GM13977 (cell line): Measurements from ENCODE around the gene SERPINA4.

Source experiments
- DNase-seq: peaks from one replicate; pipeline ENCODE4 v3.0.0; 2012; ENCODE audit warnings: low spot score
- in situ Hi-C: fragments of 300-500 bp; cut with MboI; formaldehyde crosslinking; loops from one replicate; pipeline ENCODE4 v1.12.0; 2022; ENCODE audit warnings: low sequenced_read_pairs, low pct_unique_long_range_greater_than_20kb, mixed read lengths, inconsistent platforms; ENCODE audit not compliant: unreplicated experiment
- TF ChIP-seq, protein P1 (sequence below): IDR thresholded peaks from 2 replicates; pipeline ENCODE4 v1.5.1; 2012; ENCODE audit warnings: mild to moderate bottlenecking, control low read depth; ENCODE audit not compliant: insufficient read depth; ENCODE audit errors: extremely low read depth, missing control alignments

SERPINA4 gene

DNA sequence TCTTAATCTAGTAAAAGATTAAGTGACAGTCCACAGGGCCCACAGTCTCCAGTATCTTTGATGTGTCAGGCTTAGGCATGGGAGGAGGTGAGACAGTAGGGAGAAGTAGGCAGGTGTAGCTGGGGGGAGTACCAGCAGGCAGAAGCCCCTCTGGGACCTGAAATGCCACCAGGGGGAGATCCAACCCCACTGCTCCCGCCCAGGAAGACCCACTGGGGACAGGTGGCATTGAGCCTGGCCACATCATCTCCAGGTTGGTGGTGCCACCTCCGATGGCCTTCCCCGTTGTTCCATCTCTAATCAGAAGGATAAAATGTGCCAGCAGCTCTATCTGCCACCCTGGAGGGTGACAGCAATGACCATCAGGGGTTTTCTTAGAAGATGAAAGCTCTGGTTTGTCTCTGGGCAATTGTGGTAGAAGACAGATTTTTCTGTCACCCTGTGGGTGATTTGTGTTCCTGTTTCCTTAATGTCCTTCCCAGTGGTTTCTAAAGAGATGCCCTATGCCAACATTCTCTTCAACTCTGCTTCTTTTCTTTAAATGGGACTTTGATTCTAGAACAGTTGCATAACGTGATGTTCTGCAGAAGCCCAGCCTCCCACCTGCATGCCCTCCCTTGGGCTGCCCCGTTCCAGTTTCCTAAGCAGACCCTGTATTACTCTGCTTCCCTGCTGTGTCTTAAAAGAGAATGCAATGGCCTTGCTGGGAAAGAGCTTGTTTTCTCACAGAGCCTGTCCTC, 39.7 kb upstream of the SERPINA4 start:
- no peak for DNase-seq
- TF ChIP-seq, protein P1, sequence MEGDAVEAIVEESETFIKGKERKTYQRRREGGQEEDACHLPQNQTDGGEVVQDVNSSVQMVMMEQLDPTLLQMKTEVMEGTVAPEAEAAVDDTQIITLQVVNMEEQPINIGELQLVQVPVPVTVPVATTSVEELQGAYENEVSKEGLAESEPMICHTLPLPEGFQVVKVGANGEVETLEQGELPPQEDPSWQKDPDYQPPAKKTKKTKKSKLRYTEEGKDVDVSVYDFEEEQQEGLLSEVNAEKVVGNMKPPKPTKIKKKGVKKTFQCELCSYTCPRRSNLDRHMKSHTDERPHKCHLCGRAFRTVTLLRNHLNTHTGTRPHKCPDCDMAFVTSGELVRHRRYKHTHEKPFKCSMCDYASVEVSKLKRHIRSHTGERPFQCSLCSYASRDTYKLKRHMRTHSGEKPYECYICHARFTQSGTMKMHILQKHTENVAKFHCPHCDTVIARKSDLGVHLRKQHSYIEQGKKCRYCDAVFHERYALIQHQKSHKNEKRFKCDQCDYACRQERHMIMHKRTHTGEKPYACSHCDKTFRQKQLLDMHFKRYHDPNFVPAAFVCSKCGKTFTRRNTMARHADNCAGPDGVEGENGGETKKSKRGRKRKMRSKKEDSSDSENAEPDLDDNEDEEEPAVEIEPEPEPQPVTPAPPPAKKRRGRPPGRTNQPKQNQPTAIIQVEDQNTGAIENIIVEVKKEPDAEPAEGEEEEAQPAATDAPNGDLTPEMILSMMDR, result no peak
- in situ Hi-C loops, result no loop called here

DNA sequence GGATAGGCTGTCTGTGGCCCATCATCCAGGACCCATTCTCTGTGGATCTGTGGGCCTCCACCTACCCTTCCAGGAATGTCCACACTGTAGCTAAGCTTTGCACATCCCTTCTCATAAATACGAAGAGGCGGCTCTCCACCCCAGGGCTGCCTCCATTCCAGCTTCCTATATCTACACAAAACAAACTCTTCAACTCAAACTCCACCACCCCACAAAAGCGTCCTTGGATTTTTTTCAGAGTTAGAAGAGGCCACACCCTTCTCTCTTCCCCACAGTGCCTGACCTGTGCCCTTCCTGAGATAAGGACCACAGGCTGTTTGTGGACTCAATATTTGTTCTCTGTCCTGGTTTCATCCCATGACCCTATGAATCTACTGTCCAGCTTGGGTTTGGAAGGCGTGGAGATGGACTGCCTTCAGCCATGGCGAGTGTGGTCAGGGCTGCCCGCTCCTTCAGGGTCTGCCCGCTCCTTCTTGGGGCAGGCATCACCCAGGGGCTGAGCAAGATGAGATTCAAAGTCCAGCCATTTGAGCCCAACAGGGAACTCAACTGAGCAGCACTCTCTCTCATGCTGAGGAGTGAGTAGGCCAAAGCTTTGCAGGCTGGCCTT, 39.0 kb upstream of the SERPINA4 start:
- TF ChIP-seq, protein P1, result no peak
- no peak for DNase-seq
- in situ Hi-C loops, result no loop called here

DNA sequence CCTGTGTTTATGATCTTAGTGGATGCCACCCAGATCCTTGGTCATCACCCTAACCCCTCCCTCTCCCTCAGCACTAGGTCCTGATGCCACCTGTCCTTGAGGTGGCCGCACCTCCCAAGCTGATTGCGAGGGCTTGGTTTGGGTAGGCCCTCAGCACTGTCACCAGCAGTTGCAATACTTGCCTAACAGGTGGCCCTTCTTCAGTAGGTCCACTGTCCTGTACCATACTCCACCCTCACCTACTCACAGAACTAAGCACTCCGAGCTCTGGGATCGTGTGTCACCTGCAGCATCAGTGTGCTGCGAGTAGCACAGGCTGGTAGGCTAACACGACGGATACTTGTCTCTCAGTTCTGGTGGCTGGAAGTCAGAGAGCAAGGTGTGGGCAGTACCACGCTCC, 38.0 kb upstream of the SERPINA4 start:
- DNase-seq, result no peak
- in situ Hi-C loops, result no loop called here
- TF ChIP-seq, protein P1, result no peak

DNA sequence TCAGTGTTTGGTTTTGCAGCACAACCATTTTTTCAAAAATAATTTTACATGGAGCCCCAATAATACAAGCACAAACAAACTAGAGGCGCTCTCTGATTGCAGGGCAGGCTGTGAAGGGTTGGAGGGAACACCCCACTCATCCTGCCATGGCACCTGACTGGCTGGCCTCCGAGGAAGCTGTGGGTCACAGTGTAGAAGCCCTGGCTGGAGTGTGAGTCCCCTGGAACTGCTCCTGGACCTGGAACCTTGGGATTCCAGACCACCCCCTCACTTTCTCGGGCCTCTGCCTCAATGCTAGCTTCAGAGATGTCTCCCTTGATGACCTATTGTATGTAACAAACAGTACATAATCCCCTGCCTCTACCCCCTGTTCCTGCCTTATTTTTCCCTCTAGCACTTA, 37.1 kb upstream of the SERPINA4 start:
- TF ChIP-seq, protein P1, result no peak
- in situ Hi-C loops, result no loop called here

DNA sequence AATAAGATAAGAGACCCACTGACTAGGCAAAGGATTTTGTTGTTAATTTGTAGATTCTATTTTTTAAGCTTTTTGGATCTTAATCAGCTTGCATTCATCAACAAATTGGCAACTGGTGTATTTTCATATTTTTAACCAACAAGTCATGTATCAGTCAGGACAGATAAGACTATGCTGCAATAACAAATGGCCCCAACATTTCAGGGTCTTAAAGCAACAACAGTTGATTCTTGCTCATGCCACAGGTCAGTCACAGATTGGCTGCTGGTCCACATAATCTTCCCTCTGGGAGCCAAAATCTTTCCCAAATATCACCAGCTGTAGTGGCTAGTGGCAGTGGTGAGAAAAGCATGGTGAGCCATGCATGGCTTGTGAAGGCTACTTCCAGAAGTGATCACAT, 30.1 kb upstream of the SERPINA4 start:
- DNase-seq, result no peak
- in situ Hi-C loops, result no loop called here
- TF ChIP-seq, protein P1, result no peak

More for the DNA sequence above, 37.1 kb upstream of the SERPINA4 start:
- DNase-seq, result no peak

DNA sequence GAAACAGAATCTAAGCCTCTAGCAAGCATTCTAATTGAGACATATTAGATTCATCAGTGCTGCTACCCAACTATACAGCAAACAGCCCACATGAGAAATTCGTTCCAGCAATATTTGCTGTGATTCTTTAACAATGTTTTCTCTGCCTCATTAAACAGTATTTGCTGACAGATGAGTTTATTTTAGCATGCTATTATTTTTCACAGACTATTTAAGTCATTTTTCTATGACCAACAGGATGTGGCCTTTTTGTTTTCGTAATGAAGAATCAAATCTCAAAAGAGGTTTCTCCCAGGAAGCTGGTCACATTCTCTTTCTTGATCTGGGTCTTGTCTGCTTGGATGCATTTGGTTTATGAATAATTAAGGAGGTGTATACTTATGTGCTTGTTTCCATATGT, 28.8 kb upstream of the SERPINA4 start:
- TF ChIP-seq, protein P1, result no peak
- DNase-seq, result no peak
- in situ Hi-C loops, result no loop called here
